GM12874 (cell line): ENCODE results near the gene ABCB7.

ENCODE experiments used
- TF ChIP-seq, protein P1 (sequence below): IDR thresholded peaks from 2 replicates; pipeline ENCODE4 v1.5.1; 2011; ENCODE audit warnings: low read depth, mild to moderate bottlenecking, control low read depth, low read length, moderate library complexity; ENCODE audit not compliant: insufficient read depth

Gene ABCB7

GRCh38 chrX:75149654-75150053, 6.4 kb downstream of the ABCB7 start:
- TF ChIP-seq, protein P1, sequence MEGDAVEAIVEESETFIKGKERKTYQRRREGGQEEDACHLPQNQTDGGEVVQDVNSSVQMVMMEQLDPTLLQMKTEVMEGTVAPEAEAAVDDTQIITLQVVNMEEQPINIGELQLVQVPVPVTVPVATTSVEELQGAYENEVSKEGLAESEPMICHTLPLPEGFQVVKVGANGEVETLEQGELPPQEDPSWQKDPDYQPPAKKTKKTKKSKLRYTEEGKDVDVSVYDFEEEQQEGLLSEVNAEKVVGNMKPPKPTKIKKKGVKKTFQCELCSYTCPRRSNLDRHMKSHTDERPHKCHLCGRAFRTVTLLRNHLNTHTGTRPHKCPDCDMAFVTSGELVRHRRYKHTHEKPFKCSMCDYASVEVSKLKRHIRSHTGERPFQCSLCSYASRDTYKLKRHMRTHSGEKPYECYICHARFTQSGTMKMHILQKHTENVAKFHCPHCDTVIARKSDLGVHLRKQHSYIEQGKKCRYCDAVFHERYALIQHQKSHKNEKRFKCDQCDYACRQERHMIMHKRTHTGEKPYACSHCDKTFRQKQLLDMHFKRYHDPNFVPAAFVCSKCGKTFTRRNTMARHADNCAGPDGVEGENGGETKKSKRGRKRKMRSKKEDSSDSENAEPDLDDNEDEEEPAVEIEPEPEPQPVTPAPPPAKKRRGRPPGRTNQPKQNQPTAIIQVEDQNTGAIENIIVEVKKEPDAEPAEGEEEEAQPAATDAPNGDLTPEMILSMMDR, result no peak

DNA sequence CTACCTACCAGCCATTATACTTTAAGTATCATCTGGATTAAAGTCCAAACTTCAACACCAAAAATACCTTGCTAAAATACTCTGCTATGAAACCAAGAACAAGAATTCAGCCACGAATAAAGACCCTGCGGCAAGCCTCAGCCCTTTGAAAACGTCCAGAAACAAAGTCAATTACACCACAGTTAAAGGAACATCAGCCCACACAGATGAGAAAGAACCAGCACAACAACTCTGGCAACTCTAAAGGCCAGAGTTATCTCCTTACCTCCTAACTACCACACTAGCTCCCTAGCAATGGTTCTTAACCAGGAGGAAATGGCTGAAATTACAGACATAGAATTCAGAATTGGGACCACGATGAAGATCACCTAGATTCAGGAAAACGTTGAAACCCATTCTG, 23.4 kb downstream of the ABCB7 start:
- TF ChIP-seq, protein P1, result no peak

DNA sequence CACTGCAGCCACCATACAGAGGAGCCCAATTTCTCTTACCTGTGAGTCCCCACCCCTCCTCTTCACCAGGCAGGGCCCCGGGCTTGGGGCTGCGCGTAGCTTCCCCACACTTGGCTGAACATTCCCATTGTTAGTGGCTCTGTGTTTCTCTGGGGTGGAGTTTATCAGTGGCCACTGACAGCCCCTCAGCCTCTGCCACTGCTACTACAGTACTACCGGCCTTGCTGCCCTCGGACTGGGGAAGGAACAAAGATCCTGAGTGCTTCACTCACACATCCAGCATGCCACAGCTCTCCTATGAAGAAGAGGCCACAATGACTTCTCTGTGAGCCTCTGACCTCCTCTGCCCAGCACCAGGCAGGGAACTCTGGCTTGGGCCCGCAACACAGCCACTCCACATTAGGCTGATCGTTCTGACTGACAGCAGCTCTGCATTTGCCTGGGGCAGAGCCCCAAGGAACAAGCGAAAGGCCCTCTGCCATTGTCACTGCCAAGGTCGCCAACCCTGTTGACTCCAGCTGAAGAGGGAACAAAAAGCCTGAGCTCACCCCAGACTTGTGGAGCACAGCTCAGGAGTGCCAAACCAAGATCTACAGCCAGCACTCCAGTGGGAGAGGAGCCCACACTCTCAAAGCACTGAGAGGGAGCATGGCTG, 24.0 kb downstream of the ABCB7 start:
- TF ChIP-seq, protein P1, result no peak

- TF ChIP-seq, protein P1, result no peak
Measured at GRCh38 chrX:75118296-75118695, 37.8 kb downstream of the ABCB7 start.

DNA sequence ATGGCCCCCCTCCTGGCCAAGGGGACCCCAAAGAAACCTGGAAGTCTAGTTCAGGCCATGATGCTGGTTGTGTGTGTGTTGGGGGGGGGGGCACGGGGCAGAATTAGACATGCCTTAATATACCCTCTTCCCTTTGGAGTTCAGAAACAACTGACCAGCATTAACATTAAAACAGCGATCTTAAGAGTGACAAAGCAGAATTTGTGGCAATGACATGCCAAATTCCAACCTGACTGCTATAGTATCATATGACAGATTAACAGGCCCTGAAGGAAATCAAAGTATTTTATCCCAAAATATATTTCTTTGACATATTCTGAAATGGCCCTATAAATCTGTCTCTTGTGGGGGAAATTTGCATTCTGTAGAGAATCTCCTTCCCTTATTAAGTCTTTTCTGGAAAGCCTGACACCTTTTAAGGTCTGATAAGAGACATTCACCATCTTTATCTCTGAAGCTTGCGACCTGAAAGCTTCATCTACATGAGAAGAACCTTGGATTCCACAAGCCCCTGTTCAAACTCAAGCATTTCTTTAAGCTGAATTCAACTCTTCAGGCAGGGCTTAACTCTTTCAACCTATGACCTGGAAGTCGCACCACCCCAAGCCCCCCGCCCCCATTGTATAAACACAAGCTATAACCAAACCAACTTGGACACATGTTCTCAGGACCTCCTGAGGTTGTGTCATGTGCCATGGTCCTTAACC, 40.2 kb downstream of the ABCB7 start:
- TF ChIP-seq, protein P1, result no peak

DNA sequence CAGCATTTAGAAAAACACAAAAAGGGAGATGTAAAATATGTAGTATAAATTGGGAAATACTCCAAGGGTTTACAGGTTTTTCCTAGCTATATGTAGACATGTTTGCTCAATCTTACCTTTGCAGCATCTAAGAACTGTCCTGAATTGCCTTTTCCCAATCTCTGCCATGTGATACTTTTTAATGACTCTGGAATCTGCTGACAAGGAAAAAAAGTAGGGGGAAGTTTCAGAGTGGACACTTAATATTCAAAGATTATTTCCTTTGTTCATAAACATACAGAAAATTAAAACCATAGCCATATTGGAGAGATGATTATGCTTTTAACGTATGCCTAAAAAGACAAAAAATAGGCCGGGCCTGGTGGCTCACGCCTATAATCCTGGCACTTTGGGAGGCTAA, 41.4 kb downstream of the ABCB7 start:
- TF ChIP-seq, protein P1, result no peak

DNA sequence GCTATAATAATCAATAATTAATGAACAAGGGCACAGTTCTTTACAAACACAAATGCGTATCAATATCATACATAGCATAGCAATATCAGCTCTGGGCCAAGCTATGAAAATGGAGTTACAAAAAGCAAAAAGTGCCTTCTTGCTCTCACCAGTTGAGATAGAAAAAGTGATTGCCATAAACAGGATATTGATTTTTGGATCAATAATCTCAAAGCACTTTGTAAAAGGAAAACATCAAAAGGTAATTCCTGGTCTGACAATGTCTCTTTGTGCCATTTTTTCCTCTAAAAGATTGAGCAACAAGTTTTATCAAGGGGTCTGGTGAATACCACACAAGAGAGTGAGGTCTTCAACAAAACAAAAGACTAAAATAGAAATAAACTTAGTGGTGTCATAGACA, 42.4 kb downstream of the ABCB7 start:
- TF ChIP-seq, protein P1, result no peak
